Liver (tissue), 9 donors: ENCODE data around the gene PRKAR1B. TPM values are rescaled to one million over a fixed set of nuclear protein-coding genes. Genes with fewer than 3 reads are reported as not detected.

Experiments used
- DNase-seq: peaks from one replicate; pipeline ENCODE4 v3.0.0-alpha.2; 2017; ENCODE audit warnings: low spot score
- H3K27ac ChIP-seq, 2 donors: one replicate each; pipeline ENCODE4 v1.7.0; 2013; ENCODE audit warnings: inconsistent platforms in 2 of 2, low read length in 2 of 2, control low read depth in 1 of 2, low read depth in 1 of 2, mild to moderate bottlenecking in 1 of 2
- H3K27me3 ChIP-seq, 4 donors: one replicate each; pipeline versions ENCODE4 v1.6.1 to v1.7.0; 2013; ENCODE audit warnings: low read length in 3 of 4, inconsistent platforms in 1 of 4, mild to moderate bottlenecking in 1 of 4, moderate library complexity in 1 of 4; ENCODE audit not compliant: control insufficient read depth in 4 of 4, insufficient read depth in 4 of 4
- H3K36me3 ChIP-seq, 4 donors: one replicate each; pipeline versions ENCODE4 v1.6.1 to v1.7.0; 2013; ENCODE audit warnings: low read length in 3 of 4, mild to moderate bottlenecking in 3 of 4, low read depth in 1 of 4, moderate library complexity in 1 of 4; ENCODE audit not compliant: control insufficient read depth in 4 of 4, insufficient read depth in 3 of 4
- H3K4me1 ChIP-seq, 4 donors: one replicate each; pipeline versions ENCODE4 v1.6.1 to v1.7.0; 2013; ENCODE audit warnings: low read length in 3 of 4, mild to moderate bottlenecking in 3 of 4, moderate library complexity in 1 of 4; ENCODE audit not compliant: control insufficient read depth in 4 of 4, insufficient read depth in 4 of 4
- H3K4me3 ChIP-seq, 3 donors: one replicate each; pipeline versions ENCODE4 v1.6.1 to v1.7.0; 2013; ENCODE audit warnings: low read length in 3 of 3, control low read depth in 1 of 3, low read depth in 1 of 3, mild to moderate bottlenecking in 1 of 3
- H3K9ac ChIP-seq, 2 donors: one replicate each; pipeline ENCODE4 v1.7.0; 2013; ENCODE audit warnings: low read length in 2 of 2, mild to moderate bottlenecking in 2 of 2, moderate library complexity in 2 of 2, control low read depth in 1 of 2, low read depth in 1 of 2
- H3K9me3 ChIP-seq, 4 donors: one replicate each; pipeline versions ENCODE4 v1.6.1 to v1.7.0; 2013; ENCODE audit warnings: low read length in 3 of 4; ENCODE audit not compliant: control insufficient read depth in 4 of 4
- EGR1 ChIP-seq, 2 donors: IDR thresholded peaks; 2 replicates each; pipeline ENCODE4 v1.6.1; 2016 to 2018; ENCODE audit warnings: antibody characterized with exemption in 2 of 2, low read depth in 2 of 2
- FOXA1 ChIP-seq: IDR thresholded peaks from 2 replicates; pipeline ENCODE4 v1.6.1; 2016; ENCODE audit warnings: antibody characterized with exemption
- FOXA2 ChIP-seq: IDR thresholded peaks from 2 replicates; pipeline ENCODE4 v1.6.1; 2016; ENCODE audit warnings: antibody characterized with exemption
- GABPA ChIP-seq, 2 donors: IDR thresholded peaks in 1 of 2; conservative IDR thresholded peaks in 1 of 2; 2 replicates each; pipeline ENCODE4 v1.6.1; 2016; ENCODE audit warnings: antibody characterized with exemption in 2 of 2, mild to moderate bottlenecking in 1 of 2, moderate library complexity in 1 of 2
- HNF4A ChIP-seq, 2 donors: conservative IDR thresholded peaks; 2 replicates each; pipeline ENCODE4 v1.6.1; 2016; ENCODE audit warnings: antibody characterized with exemption in 2 of 2, mild to moderate bottlenecking in 2 of 2
- HNF4G ChIP-seq: IDR thresholded peaks from 2 replicates; pipeline ENCODE4 v1.6.1; 2016; ENCODE audit warnings: antibody characterized with exemption
- JUND ChIP-seq, 2 donors: IDR thresholded peaks; 2 replicates each; pipeline ENCODE4 v1.6.1; 2016; ENCODE audit warnings: antibody characterized with exemption in 2 of 2
- NR2F2 ChIP-seq: IDR thresholded peaks from 2 replicates; pipeline ENCODE4 v1.6.1; 2016; ENCODE audit warnings: antibody characterized with exemption
- RAD21 ChIP-seq, 2 donors: IDR thresholded peaks; 2 replicates each; pipeline ENCODE4 v1.6.1; 2016; ENCODE audit warnings: antibody characterized with exemption in 2 of 2, mild to moderate bottlenecking in 2 of 2
- RXRA ChIP-seq, 2 donors: IDR thresholded peaks; 2 replicates each; pipeline ENCODE4 v1.6.1; 2017 to 2018; ENCODE audit warnings: antibody characterized with exemption in 2 of 2, mild to moderate bottlenecking in 1 of 2
- SP1 ChIP-seq: IDR thresholded peaks from 2 replicates; pipeline ENCODE4 v1.6.1; 2018; ENCODE audit warnings: antibody characterized with exemption, mild to moderate bottlenecking
- TAF1 ChIP-seq: conservative IDR thresholded peaks from 2 replicates; pipeline ENCODE4 v1.6.1; 2016; ENCODE audit warnings: antibody characterized with exemption, mild to moderate bottlenecking
- YY1 ChIP-seq: IDR thresholded peaks from 2 replicates; pipeline ENCODE4 v1.6.1; 2016; ENCODE audit warnings: antibody characterized with exemption, mild to moderate bottlenecking
- WGBS: extraction: QIAGEN DNeasy Blood & Tissue Kit; methylation state at CpG from one replicate; pipeline ENCODE4 v1.1.7; 2013; 5-methylcytosine and 5-hydroxymethylcytosine counted together
- polyA plus RNA-seq, 2 donors: library from polyadenylated mRNA; stranded (reverse) in 1 of 2; unstranded in 1 of 2; fragments of 200-250 nt in 1 of 2; fragments of >200 nt in 1 of 2; fragmentation: Nextera tagmentation in 1 of 2; extraction: Ambion mirVana in 1 of 2; gene quantifications; one replicate each; pipeline versions ENCODE4 v1.2.1 to v1.2.3, GENCODE V29; 2013 to 2015
- total RNA-seq, 2 donors: library from RNA; depleted of rRNA; stranded (reverse); fragments of >200 nt; gene quantifications; one replicate each; pipeline ENCODE4 v1.2.3, GENCODE V29; 2014
- TF ChIP-seq, protein P1 (sequence below): IDR thresholded peaks from 2 replicates; pipeline ENCODE4 v1.6.1; 2016; ENCODE audit warnings: antibody characterized with exemption
- TF ChIP-seq, protein P2 (sequence below): IDR thresholded peaks from 2 replicates; pipeline ENCODE4 v1.6.1; 2016; ENCODE audit warnings: antibody characterized with exemption
- TF ChIP-seq, protein P3 (sequence below): IDR thresholded peaks from 2 replicates; pipeline ENCODE4 v1.6.1; 2016; ENCODE audit warnings: antibody characterized with exemption
- TF ChIP-seq, protein P4 (sequence below): fragments of 150-350 bp; IDR thresholded peaks from 2 replicates; pipeline ENCODE4 v1.5.1; 2017; ENCODE audit warnings: improper control_type of control experiment, low read depth, low read length; ENCODE audit not compliant: missing input control
- TF ChIP-seq, protein P5 (sequence below): IDR thresholded peaks from 2 replicates; pipeline ENCODE4 v1.6.1; 2016; ENCODE audit warnings: antibody characterized with exemption, mild to moderate bottlenecking
- donor health status: healthy.
- donor health status: healthy.
- donor health status: healthy.
- donor health status: healthy.
- donor health status: healthy.

PRKAR1B gene
- total and polyA plus RNA-seq, 4 donors, result 11.1 to 14.4 (median 12.4) TPM

DNA sequence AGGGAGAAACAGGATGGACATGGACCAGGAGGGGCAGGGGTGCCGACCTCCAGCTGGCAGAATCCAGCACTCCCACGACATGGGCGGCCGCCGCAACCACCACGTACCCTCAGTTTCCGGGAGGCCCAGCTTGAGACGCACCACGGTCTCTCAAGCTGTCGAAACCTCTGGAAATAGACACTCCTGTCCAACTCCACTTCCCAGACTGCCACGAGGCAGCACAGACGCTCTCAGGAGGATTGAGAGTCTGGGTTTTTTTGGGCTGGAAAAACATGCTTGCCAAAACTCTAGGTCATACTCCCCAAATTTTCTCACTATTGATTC is 169.6 kb downstream of the PRKAR1B start:
- Histone ChIP-seq H3K9me3 (no peaks in the 10 kb centered on the region), H3K4me1 (peaks cover 0 to 10% (median 6%) of the 10 kb centered on the region in 4 donors), H3K27me3 (no peaks in the 10 kb centered on the region), H3K4me3 (no peak overlapping the region), H3K36me3 (no peaks in the 10 kb centered on the region), H3K9ac (no peak overlapping the region), H3K27ac (no peak overlapping the region)
- no peak for TF ChIP-seq GABPA (IDR thresholded peaks at IDR 0.05 in 1 of 2, conservative IDR thresholded peaks at IDR 0.05 in 1 of 2)
- no peak for TF ChIP-seq RAD21 (IDR thresholded peaks at IDR 0.05)
- no peak for TF ChIP-seq FOXA2
- no peak for TF ChIP-seq HNF4G
- no peak for TF ChIP-seq RXRA (IDR thresholded peaks at IDR 0.05)
- TF ChIP-seq HNF4A (conservative IDR thresholded peaks at IDR 0.05), result no peak
- TF ChIP-seq, protein P1, sequence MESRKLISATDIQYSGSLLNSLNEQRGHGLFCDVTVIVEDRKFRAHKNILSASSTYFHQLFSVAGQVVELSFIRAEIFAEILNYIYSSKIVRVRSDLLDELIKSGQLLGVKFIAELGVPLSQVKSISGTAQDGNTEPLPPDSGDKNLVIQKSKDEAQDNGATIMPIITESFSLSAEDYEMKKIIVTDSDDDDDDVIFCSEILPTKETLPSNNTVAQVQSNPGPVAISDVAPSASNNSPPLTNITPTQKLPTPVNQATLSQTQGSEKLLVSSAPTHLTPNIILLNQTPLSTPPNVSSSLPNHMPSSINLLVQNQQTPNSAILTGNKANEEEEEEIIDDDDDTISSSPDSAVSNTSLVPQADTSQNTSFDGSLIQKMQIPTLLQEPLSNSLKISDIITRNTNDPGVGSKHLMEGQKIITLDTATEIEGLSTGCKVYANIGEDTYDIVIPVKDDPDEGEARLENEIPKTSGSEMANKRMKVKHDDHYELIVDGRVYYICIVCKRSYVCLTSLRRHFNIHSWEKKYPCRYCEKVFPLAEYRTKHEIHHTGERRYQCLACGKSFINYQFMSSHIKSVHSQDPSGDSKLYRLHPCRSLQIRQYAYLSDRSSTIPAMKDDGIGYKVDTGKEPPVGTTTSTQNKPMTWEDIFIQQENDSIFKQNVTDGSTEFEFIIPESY, result no peak
- TF ChIP-seq, protein P2, sequence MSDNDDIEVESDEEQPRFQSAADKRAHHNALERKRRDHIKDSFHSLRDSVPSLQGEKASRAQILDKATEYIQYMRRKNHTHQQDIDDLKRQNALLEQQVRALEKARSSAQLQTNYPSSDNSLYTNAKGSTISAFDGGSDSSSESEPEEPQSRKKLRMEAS, result no peak
- TF ChIP-seq, protein P3, sequence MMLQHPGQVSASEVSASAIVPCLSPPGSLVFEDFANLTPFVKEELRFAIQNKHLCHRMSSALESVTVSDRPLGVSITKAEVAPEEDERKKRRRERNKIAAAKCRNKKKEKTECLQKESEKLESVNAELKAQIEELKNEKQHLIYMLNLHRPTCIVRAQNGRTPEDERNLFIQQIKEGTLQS, result no peak
- no peak for TF ChIP-seq EGR1 (IDR thresholded peaks at IDR 0.05; ENCODE audit: low read depth in 2 of 2)
- TF ChIP-seq SP1, result no peak
- no peak for DNase-seq
- 91% methylated on average over 12 of the region's 12 CpGs for WGBS

DNA sequence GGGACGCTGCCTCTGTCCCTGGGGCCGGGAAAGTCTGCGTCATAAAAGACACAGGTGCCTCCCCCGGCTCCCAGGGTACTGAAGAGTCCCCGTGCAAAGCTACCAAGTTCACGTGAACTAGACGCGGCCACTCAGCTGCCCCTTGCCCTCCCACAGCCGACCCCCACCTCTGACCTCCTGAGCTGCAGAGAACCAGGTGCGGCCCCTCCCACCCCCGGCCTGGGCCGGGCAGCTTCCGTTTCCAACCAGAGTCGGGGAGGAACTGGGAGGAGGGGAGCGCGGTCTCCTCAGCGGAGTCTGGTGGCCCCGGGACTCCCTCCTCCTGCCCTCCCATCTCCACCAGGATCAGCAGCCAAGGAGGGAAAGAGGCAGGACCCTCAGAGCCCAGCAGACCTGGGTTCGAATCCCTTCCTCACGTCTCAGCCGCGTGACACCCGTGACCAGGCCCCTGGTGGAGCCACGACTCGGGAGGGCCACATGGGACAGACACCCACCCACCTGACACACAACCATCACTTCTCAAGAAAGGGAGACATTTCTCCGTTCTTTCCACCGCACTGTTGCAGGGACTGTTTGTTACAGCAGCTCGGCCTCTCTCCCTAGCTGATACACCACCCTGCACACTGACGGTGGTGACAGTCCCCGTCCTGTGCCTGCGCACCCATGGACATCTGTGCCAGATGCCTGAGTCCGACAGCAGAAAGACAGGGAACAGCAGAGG is 170.1 kb downstream of the PRKAR1B start:
- Histone ChIP-seq H3K36me3 (no peaks in the 10 kb centered on the region), H3K27me3 (no peaks in the 10 kb centered on the region), H3K27ac (no peak overlapping the region), H3K9ac (no peak overlapping the region), H3K4me3 (no peak overlapping the region), H3K4me1 (peaks cover 0 to 10% (median 6%) of the 10 kb centered on the region in 4 donors), H3K9me3 (no peaks in the 10 kb centered on the region)
- DNase-seq, result no peak
- TF ChIP-seq NR2F2 (no peak), TAF1 (no peak), SP1 (no peak), HNF4G (no peak), YY1 (no peak), RAD21 (IDR thresholded peaks at IDR 0.05) (no peak), FOXA2 (no peak), RXRA (IDR thresholded peaks at IDR 0.05) (no peak), EGR1 (IDR thresholded peaks at IDR 0.05; ENCODE audit: low read depth in 2 of 2) (no peak), GABPA (IDR thresholded peaks at IDR 0.05 in 1 of 2, conservative IDR thresholded peaks at IDR 0.05 in 1 of 2) (no peak), FOXA1 (no peak), JUND (IDR thresholded peaks at IDR 0.05) (no peak), HNF4A (conservative IDR thresholded peaks at IDR 0.05) (no peak)
- TF ChIP-seq, protein P3, result no peak
- TF ChIP-seq, protein P4, sequence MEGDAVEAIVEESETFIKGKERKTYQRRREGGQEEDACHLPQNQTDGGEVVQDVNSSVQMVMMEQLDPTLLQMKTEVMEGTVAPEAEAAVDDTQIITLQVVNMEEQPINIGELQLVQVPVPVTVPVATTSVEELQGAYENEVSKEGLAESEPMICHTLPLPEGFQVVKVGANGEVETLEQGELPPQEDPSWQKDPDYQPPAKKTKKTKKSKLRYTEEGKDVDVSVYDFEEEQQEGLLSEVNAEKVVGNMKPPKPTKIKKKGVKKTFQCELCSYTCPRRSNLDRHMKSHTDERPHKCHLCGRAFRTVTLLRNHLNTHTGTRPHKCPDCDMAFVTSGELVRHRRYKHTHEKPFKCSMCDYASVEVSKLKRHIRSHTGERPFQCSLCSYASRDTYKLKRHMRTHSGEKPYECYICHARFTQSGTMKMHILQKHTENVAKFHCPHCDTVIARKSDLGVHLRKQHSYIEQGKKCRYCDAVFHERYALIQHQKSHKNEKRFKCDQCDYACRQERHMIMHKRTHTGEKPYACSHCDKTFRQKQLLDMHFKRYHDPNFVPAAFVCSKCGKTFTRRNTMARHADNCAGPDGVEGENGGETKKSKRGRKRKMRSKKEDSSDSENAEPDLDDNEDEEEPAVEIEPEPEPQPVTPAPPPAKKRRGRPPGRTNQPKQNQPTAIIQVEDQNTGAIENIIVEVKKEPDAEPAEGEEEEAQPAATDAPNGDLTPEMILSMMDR, result no peak
- TF ChIP-seq, protein P2, result no peak
- TF ChIP-seq, protein P5, sequence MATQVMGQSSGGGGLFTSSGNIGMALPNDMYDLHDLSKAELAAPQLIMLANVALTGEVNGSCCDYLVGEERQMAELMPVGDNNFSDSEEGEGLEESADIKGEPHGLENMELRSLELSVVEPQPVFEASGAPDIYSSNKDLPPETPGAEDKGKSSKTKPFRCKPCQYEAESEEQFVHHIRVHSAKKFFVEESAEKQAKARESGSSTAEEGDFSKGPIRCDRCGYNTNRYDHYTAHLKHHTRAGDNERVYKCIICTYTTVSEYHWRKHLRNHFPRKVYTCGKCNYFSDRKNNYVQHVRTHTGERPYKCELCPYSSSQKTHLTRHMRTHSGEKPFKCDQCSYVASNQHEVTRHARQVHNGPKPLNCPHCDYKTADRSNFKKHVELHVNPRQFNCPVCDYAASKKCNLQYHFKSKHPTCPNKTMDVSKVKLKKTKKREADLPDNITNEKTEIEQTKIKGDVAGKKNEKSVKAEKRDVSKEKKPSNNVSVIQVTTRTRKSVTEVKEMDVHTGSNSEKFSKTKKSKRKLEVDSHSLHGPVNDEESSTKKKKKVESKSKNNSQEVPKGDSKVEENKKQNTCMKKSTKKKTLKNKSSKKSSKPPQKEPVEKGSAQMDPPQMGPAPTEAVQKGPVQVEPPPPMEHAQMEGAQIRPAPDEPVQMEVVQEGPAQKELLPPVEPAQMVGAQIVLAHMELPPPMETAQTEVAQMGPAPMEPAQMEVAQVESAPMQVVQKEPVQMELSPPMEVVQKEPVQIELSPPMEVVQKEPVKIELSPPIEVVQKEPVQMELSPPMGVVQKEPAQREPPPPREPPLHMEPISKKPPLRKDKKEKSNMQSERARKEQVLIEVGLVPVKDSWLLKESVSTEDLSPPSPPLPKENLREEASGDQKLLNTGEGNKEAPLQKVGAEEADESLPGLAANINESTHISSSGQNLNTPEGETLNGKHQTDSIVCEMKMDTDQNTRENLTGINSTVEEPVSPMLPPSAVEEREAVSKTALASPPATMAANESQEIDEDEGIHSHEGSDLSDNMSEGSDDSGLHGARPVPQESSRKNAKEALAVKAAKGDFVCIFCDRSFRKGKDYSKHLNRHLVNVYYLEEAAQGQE, result no peak
- TF ChIP-seq, protein P1, result no peak
- WGBS, result 89% methylated on average over 32 of the region's 32 CpGs
